ENCODE measurements around the gene ZNF580. TPM values are rescaled to one million over a fixed set of nuclear protein-coding genes. Genes with fewer than 3 reads are reported as not detected.
A peak's percentile ranks its signal among the peaks of the same experiment; 100 is the strongest.

Gene ZNF580
- total RNA-seq, 1 experiment from 2014 or later: 22.8 TPM

GRCh38 chr19:55678121-55678671 is 37.4 kb downstream of the ZNF580 start:
- Histone ChIP-seq H4K8ac (replicated peaks; ENCODE audit: insufficient read length, low read depth, low read length) (no peak overlapping the region), H3K23me2 (ENCODE audit: insufficient read length, low read depth, low read length, poor library complexity, severe bottlenecking) (peaks cover 6% of the 10 kb centered on the region), H4K91ac (ENCODE audit: insufficient read length, low read depth, low read length) (no peak overlapping the region), H4K20me1 (ENCODE audit: control insufficient read depth, insufficient read depth, insufficient read length) (no peaks in the 10 kb centered on the region), H3K56ac (ENCODE audit: insufficient read length, low read depth, low read length) (no peak overlapping the region), H3K9me3 (ENCODE audit: control insufficient read depth, low read depth, low read length) (no peaks in the 10 kb centered on the region), H2BK5ac (ENCODE audit: insufficient read length, low read length) (no peak overlapping the region), H3K9ac (ENCODE audit: extremely low read depth, insufficient read length, low read length) (no peak overlapping the region), H2BK15ac (ENCODE audit: low read depth, low read length) (no peak overlapping the region), H3K79me2 (ENCODE audit: insufficient read depth, low read length) (peaks cover 18% of the 10 kb centered on the region; the same call in 1 of the 2 replicates), H3K14ac (ENCODE audit: insufficient read depth, low read length) (no peak overlapping the region; the same call in 1 of the 2 replicates), H3K4me1 (ENCODE audit: insufficient read depth, low read length) (no peaks in the 10 kb centered on the region), H4K5ac (ENCODE audit: insufficient read length, low read depth, low read length) (no peak overlapping the region), H2BK20ac (ENCODE audit: low read depth, low read length, poor library complexity, severe bottlenecking) (no peak overlapping the region), H3K79me1 (ENCODE audit: insufficient read depth, low read depth, low read length, poor library complexity, severe bottlenecking) (peaks cover 18% of the 10 kb centered on the region), H3K4ac (ENCODE audit: low read depth, low read length) (no peak overlapping the region), H3K27ac (ENCODE audit: insufficient read length, low read depth, low read length) (no peak overlapping the region), H3K27me3 (ENCODE audit: insufficient read depth, low read length) (no peaks in the 10 kb centered on the region), H3K23ac (ENCODE audit: insufficient read length, low read depth, low read length) (no peak overlapping the region), H3T11ph (ENCODE audit: low read length) (no peak overlapping the region), H2AK5ac (ENCODE audit: insufficient read length, low read length) (no peak overlapping the region), H2AFZ (ENCODE audit: low read length) (no peak overlapping the region), H2BK12ac (ENCODE audit: insufficient read length, low read depth, low read length) (no peak overlapping the region), H2BK120ac (ENCODE audit: low read depth, low read length, poor library complexity, severe bottlenecking) (no peak overlapping the region), H3K18ac (ENCODE audit: insufficient read length, low read depth, low read length) (no peak overlapping the region), H3K4me2 (ENCODE audit: insufficient read depth, insufficient read length, low read length) (no peak overlapping the region)
- Mint-ChIP-seq H3K36me3 (ENCODE audit: insufficient read depth in 1 of 3, low read depth in 3 of 3) (peaks cover 15 to 51% (median 45%) of the 10 kb centered on the region in 3 experiments; a peak in 6 of 7 replicates), H3K9me3 (no peaks in the 10 kb centered on the region; a peak in 1 of 5 replicates), H3K27ac (peak overlapping the region in 1 of 3 experiments; percentile 59; a peak in 1 of 7 replicates), H3K27me3 (ENCODE audit: low read depth) (no peaks in the 10 kb centered on the region), H3K4me1 (peaks cover 23 to 24% of the 10 kb centered on the region in 2 experiments), H3K4me3 (no peak overlapping the region)
- WGBS (ENCODE audit: extremely low coverage, insufficient read length, low lambda C conversion rate): no CpG with 5 or more reads among the region's 21 CpGs
- no peak for DNase-seq
- TF ChIP-seq CTCF (conservative IDR thresholded peaks at IDR 0.05): no peak
